ENCODE measurements around the gene RLIM.

GRCh38 chrX:74551934-74552333, 62.5 kb downstream of the RLIM start:
- TF ChIP-seq MAFK (IDR thresholded peaks at IDR 0.05; ENCODE audit: low read depth, low read length) (no peak), POLR2A (IDR thresholded peaks at IDR 0.05; ENCODE audit: control extremely low read depth in 1 of 2, low read depth in 2 of 2, low read length in 2 of 2) (no peak), CHD1 (IDR thresholded peaks at IDR 0.05; ENCODE audit: low read depth, low read length) (no peak), EZH2 (IDR thresholded peaks at IDR 0.05; ENCODE audit: low read depth, low read length, severe bottlenecking) (no peak), ZNF274 (IDR thresholded peaks at IDR 0.05; ENCODE audit: borderline replicate concordance, extremely low read depth, low read length) (no peak), GTF2F1 (IDR thresholded peaks at IDR 0.05; ENCODE audit: borderline replicate concordance, low read depth, low read length) (no peak), CEBPB (IDR thresholded peaks at IDR 0.05; ENCODE audit: low read depth, low read length) (no peak), EP300 (IDR thresholded peaks at IDR 0.05; ENCODE audit: borderline replicate concordance in 1 of 2, low read depth in 2 of 2, low read length in 2 of 2) (no peak), CTCF (IDR thresholded peaks at IDR 0.05; ENCODE audit: control extremely low read depth in 1 of 3, insufficient read depth in 1 of 3, low read depth in 1 of 3, low read length in 3 of 3) (no peak), HDAC2 (IDR thresholded peaks at IDR 0.05; ENCODE audit: borderline replicate concordance in 1 of 2, low read depth in 2 of 2, low read length in 2 of 2) (no peak), NRF1 (IDR thresholded peaks at IDR 0.05; ENCODE audit: low read depth, low read length) (no peak)

All from H1 (cell line).